Activated T-cell treated with anti-CD3 and anti-CD28 coated beads, Interleukin-2, amount 50 U/mL, for 24 hours (primary cell): Measurements from ENCODE around the gene ZG16.
A peak's percentile ranks its signal among the peaks of the same experiment; 100 is the strongest.
"Not testable (repeated sequence)": the region's sequence is repeated elsewhere in the genome, so short reads cannot be mapped to it uniquely, and the experiment has no call there.

Experiments used
- DNase-seq: peaks from one replicate; pipeline ENCODE4 v3.0.0-alpha.2; 2020
- H3K27ac Mint-ChIP-seq: 2 replicates; pipeline ENCODE4 v1.8.0; 2020; ENCODE audit warnings: mild to moderate bottlenecking, mixed read lengths
- H3K27me3 Mint-ChIP-seq: 2 replicates; pipeline ENCODE4 v1.8.0; 2020; ENCODE audit warnings: mixed read lengths
- H3K36me3 Mint-ChIP-seq: 2 replicates; pipeline ENCODE4 v1.8.0; 2020; ENCODE audit warnings: low read depth, mixed read lengths
- H3K4me1 Mint-ChIP-seq: 2 replicates; pipeline ENCODE4 v1.8.0; 2020; ENCODE audit warnings: low read depth, mixed read lengths
- H3K4me3 Mint-ChIP-seq: 2 replicates; pipeline ENCODE4 v1.8.0; 2020; ENCODE audit warnings: mild to moderate bottlenecking, moderate library complexity, mixed read lengths
- H3K9me3 Mint-ChIP-seq: 2 replicates; pipeline ENCODE4 v1.8.0; 2020; ENCODE audit warnings: mixed read lengths

The ZG16 gene

GRCh38 chr16:29744541-29745101, 33.4 kb upstream of the ZG16 start:
- peak overlapping the region; percentile 97 for H3K27ac Mint-ChIP-seq
- peaks cover 43% of the 10 kb centered on the region for H3K36me3 Mint-ChIP-seq
- peak; percentile 62 for DNase-seq
- no peaks in the 10 kb centered on the region for H3K9me3 Mint-ChIP-seq
- peak overlapping the region; percentile 87 for H3K4me3 Mint-ChIP-seq
- H3K4me1 Mint-ChIP-seq, result peaks cover 83% of the 10 kb centered on the region
- no peaks in the 10 kb centered on the region for H3K27me3 Mint-ChIP-seq

- Mint-ChIP-seq H3K27me3 (no peaks in the 10 kb centered on the region), H3K27ac (peak overlapping the region; percentile 97), H3K4me1 (peaks cover 76% of the 10 kb centered on the region), H3K9me3 (no peaks in the 10 kb centered on the region), H3K4me3 (peak overlapping the region; percentile 87), H3K36me3 (peaks cover 43% of the 10 kb centered on the region)
- DNase-seq, result peak; percentile 75
Measured at GRCh38 chr16:29745121-29745852, 32.8 kb upstream of the ZG16 start.

GRCh38 chr16:29745853-29746345, 32.2 kb upstream of the ZG16 start, which contains the start of gene C16orf54:
TSS of gene C16orf54 (minus strand) at chr16:29745990. CDS start at chr16:29744951, 1,039 bp downstream.
- no peaks in the 10 kb centered on the region for H3K27me3 Mint-ChIP-seq
- DNase-seq, result peak; percentile 85
- no peaks in the 10 kb centered on the region for H3K9me3 Mint-ChIP-seq
- H3K27ac Mint-ChIP-seq, result peak within 1 kb of the TSS; percentile 97
- H3K4me1 Mint-ChIP-seq, result peaks cover 70% of the 10 kb centered on the region
- H3K4me3 Mint-ChIP-seq, result peak within 1 kb of the TSS; percentile 87
- H3K36me3 Mint-ChIP-seq, result peaks cover 43% of the 10 kb centered on the region

- Mint-ChIP-seq H3K4me1 (peaks cover 66% of the 10 kb centered on the region), H3K27ac (peak overlapping the region; percentile 97), H3K36me3 (peaks cover 42% of the 10 kb centered on the region), H3K4me3 (peak overlapping the region; percentile 87)
- not testable (repeated sequence) for H3K27me3 Mint-ChIP-seq, H3K9me3 Mint-ChIP-seq
- DNase-seq, result peak; percentile 37
Measured at GRCh38 chr16:29746518-29746917, 31.5 kb upstream of the ZG16 start.

GRCh38 chr16:29747947-29748759, 29.9 kb upstream of the ZG16 start:
- H3K4me1 Mint-ChIP-seq, result peaks cover 54% of the 10 kb centered on the region
- no peak overlapping the region for H3K27ac Mint-ChIP-seq
- H3K4me3 Mint-ChIP-seq, result no peak overlapping the region

GRCh38 chr16:29748760-29749149, 29.3 kb upstream of the ZG16 start:
- not testable (repeated sequence) for H3K27me3 Mint-ChIP-seq, H3K4me3 Mint-ChIP-seq, H3K9me3 Mint-ChIP-seq, DNase-seq
- Mint-ChIP-seq H3K27ac (peak overlapping the region; percentile 23), H3K4me1 (peaks cover 51% of the 10 kb centered on the region), H3K36me3 (peaks cover 20% of the 10 kb centered on the region)

More at GRCh38 chr16:29747947-29748759, 29.9 kb upstream of the ZG16 start:
- peaks cover 26% of the 10 kb centered on the region for H3K36me3 Mint-ChIP-seq
- H3K27me3 Mint-ChIP-seq, result no peaks in the 10 kb centered on the region
- DNase-seq, result no peak
- no peaks in the 10 kb centered on the region for H3K9me3 Mint-ChIP-seq

GRCh38 chr16:29753516-29753915, 24.5 kb upstream of the ZG16 start:
- Mint-ChIP-seq H3K4me1 (peaks cover 36% of the 10 kb centered on the region), H3K4me3 (no peak overlapping the region), H3K9me3 (no peaks in the 10 kb centered on the region), H3K27ac (peak overlapping the region; percentile 29), H3K36me3 (peaks cover 3% of the 10 kb centered on the region), H3K27me3 (no peaks in the 10 kb centered on the region)
- DNase-seq, result no peak

GRCh38 chr16:29756654-29757053, 21.4 kb upstream of the ZG16 start:
- Mint-ChIP-seq H3K27me3 (no peaks in the 10 kb centered on the region), H3K36me3 (no peaks in the 10 kb centered on the region), H3K27ac (peak overlapping the region; percentile 7), H3K9me3 (no peaks in the 10 kb centered on the region), H3K4me3 (no peak overlapping the region), H3K4me1 (peaks cover 27% of the 10 kb centered on the region)
- DNase-seq, result no peak

GRCh38 chr16:29757086-29757485, 21.0 kb upstream of the ZG16 start:
- not testable (repeated sequence) for H3K36me3 Mint-ChIP-seq, H3K27me3 Mint-ChIP-seq, H3K9me3 Mint-ChIP-seq, DNase-seq, H3K27ac Mint-ChIP-seq, H3K4me3 Mint-ChIP-seq
- H3K4me1 Mint-ChIP-seq, result peaks cover 26% of the 10 kb centered on the region

GRCh38 chr16:29757950-29758466, 20.0 kb upstream of the ZG16 start:
- peaks cover 27% of the 10 kb centered on the region for H3K4me1 Mint-ChIP-seq
- H3K9me3 Mint-ChIP-seq, result no peaks in the 10 kb centered on the region
- no peak overlapping the region for H3K27ac Mint-ChIP-seq
- DNase-seq, result no peak
- H3K36me3 Mint-ChIP-seq, result no peaks in the 10 kb centered on the region
- H3K27me3 Mint-ChIP-seq, result no peaks in the 10 kb centered on the region
- no peak overlapping the region for H3K4me3 Mint-ChIP-seq

- Mint-ChIP-seq H3K4me1 (peaks cover 15% of the 10 kb centered on the region), H3K9me3 (no peaks in the 10 kb centered on the region), H3K36me3 (no peaks in the 10 kb centered on the region), H3K4me3 (no peak overlapping the region), H3K27ac (no peak overlapping the region), H3K27me3 (no peaks in the 10 kb centered on the region)
- no peak for DNase-seq
Measured at GRCh38 chr16:29760567-29761279, 17.3 kb upstream of the ZG16 start.

GRCh38 chr16:29761280-29761651, 16.8 kb upstream of the ZG16 start:
- peaks cover 15% of the 10 kb centered on the region for H3K4me1 Mint-ChIP-seq
- not testable (repeated sequence) for H3K27me3 Mint-ChIP-seq, DNase-seq, H3K27ac Mint-ChIP-seq, H3K36me3 Mint-ChIP-seq, H3K9me3 Mint-ChIP-seq, H3K4me3 Mint-ChIP-seq

- Mint-ChIP-seq H3K4me1 (peaks cover 9% of the 10 kb centered on the region), H3K27me3 (no peaks in the 10 kb centered on the region), H3K9me3 (no peaks in the 10 kb centered on the region), H3K27ac (no peak overlapping the region), H3K36me3 (no peaks in the 10 kb centered on the region), H3K4me3 (no peak overlapping the region)
- DNase-seq, result no peak
Measured at GRCh38 chr16:29761882-29762281, 16.2 kb upstream of the ZG16 start.

- DNase-seq, result no peak
- H3K27ac Mint-ChIP-seq, result no peak overlapping the region
Measured at GRCh38 chr16:29763326-29763725, 14.7 kb upstream of the ZG16 start.

More at GRCh38 chr16:29763326-29763725, 14.7 kb upstream of the ZG16 start:
- no peaks in the 10 kb centered on the region for H3K36me3 Mint-ChIP-seq
- no peaks in the 10 kb centered on the region for H3K27me3 Mint-ChIP-seq
- H3K4me3 Mint-ChIP-seq, result no peak overlapping the region
- peaks cover 2% of the 10 kb centered on the region for H3K4me1 Mint-ChIP-seq
- no peaks in the 10 kb centered on the region for H3K9me3 Mint-ChIP-seq
